Esophagus squamous epithelium (tissue), 4 donors: ENCODE results near the gene RNF123.
"Not testable (repeated sequence)": the region's sequence is repeated elsewhere in the genome, so short reads cannot be mapped to it uniquely, and the experiment has no call there.

ENCODE experiments used
- POLR2A ChIP-seq, 4 donors: fragments of 450-650 bp; IDR thresholded peaks; one replicate each; pipeline ENCODE4 v1.6.1; 2017; ENCODE audit warnings: antibody characterized with exemption in 4 of 4, mild to moderate bottlenecking in 4 of 4, moderate library complexity in 3 of 4
- TF ChIP-seq, protein P1 (sequence below), 6 experiments: fragments of 450-650 bp in 4 of 6; fragments of 200-600 bp in 2 of 6; sonication (generic) in 2 of 6; IDR thresholded peaks; one replicate each; pipeline ENCODE4 v1.5.1; 2016 to 2019; ENCODE audit warnings: antibody characterized with exemption in 6 of 6, mild to moderate bottlenecking in 4 of 6, moderate library complexity in 4 of 6

DNA sequence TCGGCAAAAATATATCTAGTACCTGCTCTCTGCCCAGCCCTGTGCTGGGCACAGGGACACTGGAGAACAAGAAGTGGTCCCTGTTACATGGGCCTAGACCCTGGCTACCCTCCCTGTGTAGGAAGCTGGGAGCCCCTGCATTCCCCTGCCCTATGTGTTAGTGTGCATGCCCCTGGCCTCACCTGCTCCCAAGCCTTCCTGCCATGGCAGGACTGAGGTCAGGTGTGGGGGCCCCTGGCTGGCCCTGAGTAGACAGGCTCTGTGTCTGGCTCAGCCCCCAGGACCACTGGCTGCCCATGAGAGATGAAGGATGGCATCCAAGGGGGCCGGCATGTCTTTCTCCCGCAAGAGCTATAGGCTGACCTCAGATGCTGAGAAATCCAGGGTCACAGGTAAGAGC lies 1.5 kb downstream of the RNF123 start:
- TF ChIP-seq, protein P1, sequence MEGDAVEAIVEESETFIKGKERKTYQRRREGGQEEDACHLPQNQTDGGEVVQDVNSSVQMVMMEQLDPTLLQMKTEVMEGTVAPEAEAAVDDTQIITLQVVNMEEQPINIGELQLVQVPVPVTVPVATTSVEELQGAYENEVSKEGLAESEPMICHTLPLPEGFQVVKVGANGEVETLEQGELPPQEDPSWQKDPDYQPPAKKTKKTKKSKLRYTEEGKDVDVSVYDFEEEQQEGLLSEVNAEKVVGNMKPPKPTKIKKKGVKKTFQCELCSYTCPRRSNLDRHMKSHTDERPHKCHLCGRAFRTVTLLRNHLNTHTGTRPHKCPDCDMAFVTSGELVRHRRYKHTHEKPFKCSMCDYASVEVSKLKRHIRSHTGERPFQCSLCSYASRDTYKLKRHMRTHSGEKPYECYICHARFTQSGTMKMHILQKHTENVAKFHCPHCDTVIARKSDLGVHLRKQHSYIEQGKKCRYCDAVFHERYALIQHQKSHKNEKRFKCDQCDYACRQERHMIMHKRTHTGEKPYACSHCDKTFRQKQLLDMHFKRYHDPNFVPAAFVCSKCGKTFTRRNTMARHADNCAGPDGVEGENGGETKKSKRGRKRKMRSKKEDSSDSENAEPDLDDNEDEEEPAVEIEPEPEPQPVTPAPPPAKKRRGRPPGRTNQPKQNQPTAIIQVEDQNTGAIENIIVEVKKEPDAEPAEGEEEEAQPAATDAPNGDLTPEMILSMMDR (IDR thresholded peaks at IDR 0.05) = not testable (repeated sequence)
- TF ChIP-seq POLR2A (IDR thresholded peaks at IDR 0.05) = not testable (repeated sequence)
